ENCODE results near the gene AARS2.

Gene AARS2

DNA sequence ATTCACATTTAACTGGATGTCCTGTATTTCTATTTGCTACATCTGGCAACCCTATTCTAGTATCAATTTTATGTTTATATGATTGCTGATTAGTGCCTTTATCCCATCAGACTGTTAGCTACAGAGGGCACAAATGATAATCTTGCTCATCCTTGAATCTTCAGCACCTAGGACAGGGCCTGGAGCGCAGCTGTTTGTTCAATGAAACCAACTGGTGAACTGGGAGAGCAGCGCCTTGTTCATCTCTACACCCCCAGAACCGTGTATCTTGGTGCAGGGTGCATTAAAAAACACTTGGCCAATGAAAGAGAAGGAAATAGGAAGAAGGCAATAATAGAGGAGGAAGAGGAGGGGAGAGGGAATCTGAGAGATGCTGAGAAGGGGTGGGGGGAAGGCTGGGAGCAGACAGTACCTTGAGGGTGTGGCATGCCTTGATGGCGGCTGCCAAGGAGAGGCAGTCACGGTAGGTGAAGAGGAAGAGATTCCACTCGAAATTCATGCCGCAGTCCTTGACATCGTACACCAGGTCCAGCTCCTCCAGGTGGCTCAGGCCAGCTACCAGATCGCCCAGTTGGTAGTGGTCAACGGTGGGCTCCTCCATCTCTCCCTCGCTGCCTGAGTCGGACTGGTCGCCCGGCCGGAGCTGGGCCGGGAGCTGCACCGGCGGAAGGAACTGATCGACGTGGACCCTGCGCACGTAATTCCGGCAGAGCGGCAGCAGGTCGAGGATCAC lies 27.4 kb downstream of the AARS2 start:
- DNase-seq (ENCODE audit: low read depth): no peak
- no peak overlapping the region for H3K4me3 ChIP-seq (ENCODE audit: low read depth, low read length)
- TF ChIP-seq, protein P1, sequence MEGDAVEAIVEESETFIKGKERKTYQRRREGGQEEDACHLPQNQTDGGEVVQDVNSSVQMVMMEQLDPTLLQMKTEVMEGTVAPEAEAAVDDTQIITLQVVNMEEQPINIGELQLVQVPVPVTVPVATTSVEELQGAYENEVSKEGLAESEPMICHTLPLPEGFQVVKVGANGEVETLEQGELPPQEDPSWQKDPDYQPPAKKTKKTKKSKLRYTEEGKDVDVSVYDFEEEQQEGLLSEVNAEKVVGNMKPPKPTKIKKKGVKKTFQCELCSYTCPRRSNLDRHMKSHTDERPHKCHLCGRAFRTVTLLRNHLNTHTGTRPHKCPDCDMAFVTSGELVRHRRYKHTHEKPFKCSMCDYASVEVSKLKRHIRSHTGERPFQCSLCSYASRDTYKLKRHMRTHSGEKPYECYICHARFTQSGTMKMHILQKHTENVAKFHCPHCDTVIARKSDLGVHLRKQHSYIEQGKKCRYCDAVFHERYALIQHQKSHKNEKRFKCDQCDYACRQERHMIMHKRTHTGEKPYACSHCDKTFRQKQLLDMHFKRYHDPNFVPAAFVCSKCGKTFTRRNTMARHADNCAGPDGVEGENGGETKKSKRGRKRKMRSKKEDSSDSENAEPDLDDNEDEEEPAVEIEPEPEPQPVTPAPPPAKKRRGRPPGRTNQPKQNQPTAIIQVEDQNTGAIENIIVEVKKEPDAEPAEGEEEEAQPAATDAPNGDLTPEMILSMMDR (IDR thresholded peaks at IDR 0.05; ENCODE audit: control insufficient read depth, extremely low read depth, insufficient read depth): no peak

DNA sequence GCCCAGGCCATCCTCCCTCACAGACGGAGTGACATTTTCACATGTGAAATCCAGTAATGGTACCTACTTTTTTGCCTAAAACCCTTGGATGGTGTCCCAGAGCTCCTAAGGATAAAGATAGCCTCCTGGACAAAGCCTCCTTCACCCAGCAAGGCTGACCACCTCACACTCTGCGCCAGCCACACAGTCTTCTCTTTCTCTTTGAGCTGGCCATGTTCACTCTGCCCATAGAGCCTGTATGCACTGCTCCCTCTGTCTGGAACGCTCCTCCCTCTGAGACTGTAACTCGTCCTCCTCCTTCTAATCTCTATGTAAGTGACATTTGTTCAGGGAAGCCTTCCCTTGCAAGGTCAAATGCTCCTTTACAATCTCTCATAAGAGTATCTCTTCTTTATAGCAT lies 28.3 kb downstream of the AARS2 start:
- H3K4me3 ChIP-seq (ENCODE audit: low read depth, low read length): no peak overlapping the region
- DNase-seq (ENCODE audit: low read depth): no peak
- TF ChIP-seq, protein P1 (IDR thresholded peaks at IDR 0.05; ENCODE audit: control insufficient read depth, extremely low read depth, insufficient read depth): no peak

DNA sequence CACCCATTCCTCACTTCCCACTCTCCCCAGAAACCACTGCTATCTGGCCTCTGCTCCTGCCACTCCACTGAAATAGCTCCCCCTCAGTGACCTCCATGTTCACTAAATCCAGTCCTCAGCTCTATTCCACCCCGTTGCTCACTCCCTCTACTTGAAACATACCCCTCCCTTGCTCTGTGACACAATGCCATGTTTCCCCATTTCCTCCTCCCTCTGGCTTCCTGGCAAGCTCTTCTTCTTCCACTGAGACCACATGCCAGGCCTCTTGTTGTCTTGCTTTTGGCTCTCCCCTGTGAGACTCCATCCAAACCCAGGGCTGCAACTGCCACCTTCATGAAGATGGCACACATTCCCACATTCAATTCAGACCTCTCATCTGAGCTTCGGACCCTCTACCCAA lies 29.0 kb downstream of the AARS2 start:
- no peak for DNase-seq (ENCODE audit: low read depth)
- TF ChIP-seq, protein P1 (IDR thresholded peaks at IDR 0.05; ENCODE audit: control insufficient read depth, extremely low read depth, insufficient read depth): no peak
- no peak overlapping the region for H3K4me3 ChIP-seq (ENCODE audit: low read depth, low read length)

DNA sequence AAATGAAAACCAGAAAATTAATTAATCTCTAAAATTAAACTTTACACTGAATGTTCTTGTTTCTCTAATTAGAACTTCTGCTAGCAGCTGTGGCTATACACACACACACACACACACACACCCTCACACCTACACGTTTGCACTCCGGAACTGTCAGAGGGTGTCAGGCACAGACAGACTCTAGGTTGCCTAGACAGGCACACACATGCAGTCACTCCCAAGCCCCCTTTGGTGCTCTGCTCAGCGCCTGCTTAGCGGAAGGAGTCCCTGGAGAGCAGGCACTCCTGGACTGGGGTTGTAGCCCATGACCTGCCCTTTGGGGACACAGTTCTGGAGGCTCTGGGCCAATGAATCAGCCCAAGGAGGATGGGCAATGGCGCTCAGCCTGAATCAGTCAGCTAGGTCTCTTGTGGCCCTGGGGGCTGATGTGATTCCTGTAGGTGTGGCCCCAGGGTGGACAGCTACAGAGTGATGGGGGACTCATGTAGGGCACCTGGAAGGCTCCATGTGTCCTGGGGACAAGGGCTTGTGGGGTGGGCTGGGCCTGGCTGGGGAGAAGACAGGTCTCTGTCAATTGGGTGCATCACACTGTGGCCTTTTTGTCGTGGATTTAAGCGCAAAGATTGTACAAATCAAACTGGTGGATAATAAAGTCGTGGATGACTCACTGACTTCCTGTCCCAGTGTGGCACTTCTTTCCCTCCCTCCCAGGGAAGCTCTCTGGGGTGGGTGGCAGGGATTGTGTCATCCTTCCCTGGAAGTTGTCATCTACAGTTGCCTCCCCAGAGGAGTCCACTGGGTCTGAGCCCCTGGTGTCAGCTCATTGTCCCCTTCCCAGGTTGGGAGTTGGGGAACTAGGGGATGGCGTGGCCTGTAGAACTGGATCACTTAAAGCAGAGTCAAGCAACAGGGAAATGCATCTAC lies 34.1 kb downstream of the AARS2 start:
- TF ChIP-seq, protein P1 (IDR thresholded peaks at IDR 0.05; ENCODE audit: control insufficient read depth, extremely low read depth, insufficient read depth): no peak
- no peak overlapping the region for H3K4me3 ChIP-seq (ENCODE audit: low read depth, low read length)
- DNase-seq (ENCODE audit: low read depth): no peak

DNA sequence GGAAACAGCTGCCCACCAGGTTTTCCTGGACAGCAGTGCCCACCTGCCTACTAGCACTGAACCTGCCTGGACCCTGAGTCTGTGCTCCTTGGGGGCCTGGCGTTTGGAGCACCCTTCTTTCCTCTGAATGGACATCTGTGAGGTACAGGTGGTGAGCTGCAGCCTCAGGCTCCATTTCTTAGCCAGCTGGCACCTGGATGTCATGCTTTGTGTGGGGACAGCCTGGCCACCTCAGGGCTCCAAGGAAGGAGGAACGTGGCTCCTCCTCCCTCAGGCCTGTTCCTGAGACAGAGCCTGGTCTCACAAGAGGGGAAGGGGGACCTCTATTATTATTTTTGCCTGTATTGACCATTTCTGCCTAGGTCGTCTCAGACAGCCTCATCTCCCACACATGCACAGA lies 34.8 kb downstream of the AARS2 start:
- TF ChIP-seq, protein P1 (IDR thresholded peaks at IDR 0.05; ENCODE audit: control insufficient read depth, extremely low read depth, insufficient read depth): no peak

DNA sequence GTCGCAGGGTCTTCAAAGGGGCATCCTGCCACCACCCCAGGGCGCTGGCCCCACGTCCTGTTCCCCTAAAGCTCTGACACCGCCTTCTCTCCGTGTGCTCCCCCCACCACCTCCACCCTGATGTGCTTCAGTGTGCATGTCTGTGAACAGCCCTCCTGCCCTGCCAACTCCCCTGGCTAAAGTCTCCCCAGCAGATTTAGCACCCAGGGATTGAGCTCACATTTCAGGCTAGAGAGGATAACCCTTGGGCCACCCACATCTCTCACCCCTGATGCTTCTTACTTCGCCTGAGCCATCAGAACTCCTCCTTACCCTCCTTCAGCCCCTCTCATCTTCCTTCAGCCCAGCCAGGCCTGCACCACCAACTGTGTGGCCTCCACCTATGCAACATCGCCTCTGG lies 35.4 kb downstream of the AARS2 start:
- no peak overlapping the region for H3K4me3 ChIP-seq (ENCODE audit: low read depth, low read length)
- TF ChIP-seq, protein P1 (IDR thresholded peaks at IDR 0.05; ENCODE audit: control insufficient read depth, extremely low read depth, insufficient read depth): no peak
- no peak for DNase-seq (ENCODE audit: low read depth)

More for the DNA sequence above, 34.8 kb downstream of the AARS2 start:
- no peak for DNase-seq (ENCODE audit: low read depth)
- H3K4me3 ChIP-seq (ENCODE audit: low read depth, low read length): no peak overlapping the region

All from LNCaP clone FGC (cell line).